WTC11 (cell line): ENCODE data around the gene SPINT1. TPM values are rescaled to one million over a fixed set of nuclear protein-coding genes. Genes with fewer than 3 reads are reported as not detected.

ENCODE experiments used
- ATAC-seq: fragments of 200-7000 bp; cut with Tn5 transposase; 2 replicates; pipeline ENCODE4 v1.10.0; 2021; ENCODE audit warnings: mild to moderate bottlenecking, moderate library complexity
- CTCF ChIA-PET: fragments of 300-600 bp; sonication (Branson Sonifier 250); formaldehyde crosslinking; loops from one replicate; lab custom pipeline; 2021; ENCODE audit warnings: antibody characterized with exemption; lab: Charles Lee
- POLR2A ChIA-PET: fragments of 350-600 bp; sonication (Branson Sonifier 250); formaldehyde crosslinking; loops from one replicate; lab custom pipeline; 2021; ENCODE audit warnings: antibody characterized with exemption; lab: Charles Lee
- DNase-seq: peaks from one replicate; pipeline ENCODE4 v3.0.0; 2021; ENCODE audit warnings: low spot score
- H3K27ac Mint-ChIP-seq: 2 replicates; pipeline ENCODE4 v1.8.0; 2021; ENCODE audit warnings: mixed read lengths
- H3K27me3 Mint-ChIP-seq: 2 replicates; pipeline ENCODE4 v1.8.0; 2021; ENCODE audit warnings: low read depth, mild to moderate bottlenecking, moderate library complexity, mixed read lengths
- H3K36me3 Mint-ChIP-seq: 2 replicates; pipeline ENCODE4 v1.8.0; 2021; ENCODE audit warnings: mixed read lengths
- H3K4me1 Mint-ChIP-seq: 2 replicates; pipeline ENCODE4 v1.8.0; 2022; ENCODE audit warnings: mixed read lengths
- H3K4me3 Mint-ChIP-seq: 2 replicates; pipeline ENCODE4 v1.8.0; 2021; ENCODE audit warnings: mild to moderate bottlenecking, moderate library complexity, mixed read lengths
- H3K9me3 Mint-ChIP-seq: 2 replicates; pipeline ENCODE4 v1.8.0; 2021; ENCODE audit warnings: mixed read lengths
- ATF2 ChIP-seq: sonication (generic); formaldehyde crosslinking; IDR thresholded peaks from 2 replicates; pipeline ENCODE4 v1.8.1; 2022; ENCODE audit warnings: low read depth, missing genetic modification reagents, borderline replicate concordance
- CREM ChIP-seq: sonication (generic); formaldehyde crosslinking; IDR thresholded peaks from 2 replicates; pipeline ENCODE4 v1.8.1; 2022; ENCODE audit warnings: mild to moderate bottlenecking, missing genetic modification reagents, moderate library complexity
- E2F1 ChIP-seq: sonication (generic); formaldehyde crosslinking; IDR thresholded peaks from 2 replicates; pipeline ENCODE4 v1.8.0; 2022; ENCODE audit warnings: mild to moderate bottlenecking, missing genetic modification reagents
- EMX1 ChIP-seq: fragments of 250-450 bp; sonication (Bioruptor Pico); IDR thresholded peaks from 2 replicates; pipeline ENCODE4 v1.8.0; 2021; ENCODE audit warnings: mild to moderate bottlenecking
- FOXK1 ChIP-seq: sonication (generic); formaldehyde crosslinking; IDR thresholded peaks from 2 replicates; pipeline ENCODE4 v1.8.0; 2022; ENCODE audit warnings: mild to moderate bottlenecking, moderate library complexity, missing genetic modification reagents
- HMGA2 ChIP-seq: fragments of 250-450 bp; sonication (Bioruptor Pico); IDR thresholded peaks from 2 replicates; pipeline ENCODE4 v1.4.0; 2021; ENCODE audit warnings: mild to moderate bottlenecking, moderate library complexity
- MYBL2 ChIP-seq: sonication (generic); formaldehyde crosslinking; IDR thresholded peaks from 2 replicates; pipeline ENCODE4 v1.8.1; 2023; ENCODE audit warnings: mild to moderate bottlenecking, moderate library complexity, missing genetic modification reagents
- NFE2L1 ChIP-seq: sonication (generic); formaldehyde crosslinking; IDR thresholded peaks from 2 replicates; pipeline ENCODE4 v1.8.1; 2023; ENCODE audit warnings: missing genetic modification reagents
- NFYB ChIP-seq: sonication (generic); formaldehyde crosslinking; conservative IDR thresholded peaks from 2 replicates; pipeline ENCODE4 v1.8.0; 2022; ENCODE audit warnings: low read depth, missing genetic modification reagents
- NR2C2 ChIP-seq: sonication (generic); formaldehyde crosslinking; IDR thresholded peaks from 2 replicates; pipeline ENCODE4 v1.8.0; 2022; ENCODE audit warnings: mild to moderate bottlenecking, missing genetic modification reagents
- PRRX2 ChIP-seq: fragments of 250-450 bp; sonication (Bioruptor Pico); IDR thresholded peaks from 2 replicates; pipeline ENCODE4 v1.8.0; 2021; ENCODE audit warnings: mild to moderate bottlenecking
- ZBTB43 ChIP-seq: sonication (generic); formaldehyde crosslinking; IDR thresholded peaks from 2 replicates; pipeline ENCODE4 v1.8.1; 2023; ENCODE audit warnings: mild to moderate bottlenecking, missing genetic modification reagents
- ZNF263 ChIP-seq: sonication (generic); formaldehyde crosslinking; IDR thresholded peaks from 2 replicates; pipeline ENCODE4 v1.8.1; 2022; ENCODE audit warnings: low read depth, mild to moderate bottlenecking, moderate library complexity, missing genetic modification reagents
- ZNF416 ChIP-seq: fragments of 250-450 bp; sonication (Bioruptor Pico); IDR thresholded peaks from 2 replicates; pipeline ENCODE4 v1.9.0; 2021; ENCODE audit warnings: mild to moderate bottlenecking, inconsistent platforms
- ZNF423 ChIP-seq: fragments of 250-450 bp; sonication (Bioruptor Pico); IDR thresholded peaks from 2 replicates; pipeline ENCODE4 v2.1.2; 2022; ENCODE audit warnings: mild to moderate bottlenecking, moderate library complexity
- total RNA-seq: library from RNA; stranded (reverse); gene quantifications from 3 replicates; pipeline ENCODE4 v1.2.3, GENCODE V29; 2021
- TF ChIP-seq, protein P1 (sequence below): sonication (generic); formaldehyde crosslinking; IDR thresholded peaks from 2 replicates; pipeline ENCODE4 v1.8.1; 2023; ENCODE audit warnings: mild to moderate bottlenecking, missing genetic modification reagents, moderate library complexity
- TF ChIP-seq, protein P2 (sequence below): fragments of 250-450 bp; sonication (Bioruptor Pico); IDR thresholded peaks from 2 replicates; pipeline ENCODE4 v1.9.0; 2021; ENCODE audit warnings: moderate library complexity, mild to moderate bottlenecking, inconsistent platforms, borderline replicate concordance
- TF ChIP-seq, protein P3 (sequence below): sonication (generic); formaldehyde crosslinking; IDR thresholded peaks from 2 replicates; pipeline ENCODE4 v1.8.1; 2023; ENCODE audit warnings: mild to moderate bottlenecking, missing genetic modification reagents

SPINT1 gene
- total RNA-seq, 1 experiment from 2014 or later = 140 TPM

DNA sequence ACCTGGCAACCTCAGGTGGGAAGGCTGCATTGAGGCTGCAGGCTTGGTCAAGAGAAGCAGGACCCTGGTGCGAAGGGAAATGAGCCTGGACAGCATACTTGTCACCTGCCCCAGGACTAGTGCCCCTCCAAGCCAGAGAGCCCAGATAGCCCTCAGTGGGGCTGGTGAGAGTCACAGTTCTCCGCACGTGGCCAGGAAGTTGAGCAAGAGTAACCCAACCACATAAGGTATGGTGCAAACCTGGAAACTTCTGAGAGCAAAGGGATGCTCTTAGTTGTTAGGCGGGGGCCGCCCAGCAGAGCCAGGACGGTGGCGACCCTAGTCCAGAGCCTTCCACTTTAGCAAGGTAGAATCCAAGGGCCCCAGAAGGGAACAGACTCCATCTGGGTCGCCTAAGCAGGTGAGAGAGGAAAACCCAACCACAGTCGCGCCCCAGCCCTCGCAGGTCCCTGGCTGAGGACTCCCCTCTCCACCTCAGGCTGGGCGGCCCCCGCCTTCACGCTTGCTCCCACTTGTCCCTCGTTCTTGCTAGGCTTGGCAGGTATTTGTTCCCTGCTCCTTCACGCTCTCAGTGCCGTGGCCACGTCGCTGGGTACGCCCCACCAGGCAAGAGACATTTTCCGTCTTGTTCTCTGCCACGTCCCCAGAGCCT, 49.3 kb downstream of the SPINT1 start:
- Mint-ChIP-seq H3K4me3 (peak overlapping the region; percentile 97), H3K9me3 (no peaks in the 10 kb centered on the region), H3K36me3 (peaks cover 16% of the 10 kb centered on the region), H3K4me1 (peaks cover 13% of the 10 kb centered on the region), H3K27me3 (peaks cover 17% of the 10 kb centered on the region), H3K27ac (0 out of 2 replicates have a peak overlapping the region, but pooled peaks have one; percentile 26)
- DNase-seq (no peak), ATAC-seq (no peak)
- ChIA-PET POLR2A (interaction anchor here (1.1 to 2.0 kb wide), 5 partner anchors 10 to 35 kb away, joined by 3 to 18 read pairs (median 11); partner anchors contain the start of gene RHOV), CTCF (interaction anchor here (1.1 to 6.5 kb wide), 26 partner anchors 12 to 556 kb away, joined by 4 to 500 read pairs (median 16); partner anchors contain the start of genes CCDC32, GCHFR, PPP1R14D and RAD51)
- TF ChIP-seq PRRX2 (CRISPR knock-in tag) (no peak), ZNF263 (CRISPR knock-in tag) (no peak), NR2C2 (no peak), HMGA2 (CRISPR knock-in tag) (no peak), MYBL2 (CRISPR knock-in tag) (no peak), FOXK1 (CRISPR knock-in tag) (no peak), NFYB (CRISPR knock-in tag) (no peak), ZNF423 (CRISPR knock-in tag) (no peak), EMX1 (CRISPR knock-in tag) (no peak), NFE2L1 (CRISPR knock-in tag) (no peak), ZNF416 (no peak), ZBTB43 (CRISPR knock-in tag) (no peak), CREM (CRISPR knock-in tag) (no peak), E2F1 (CRISPR knock-in tag) (no peak), ATF2 (CRISPR knock-in tag) (no peak)
- TF ChIP-seq, protein P1, sequence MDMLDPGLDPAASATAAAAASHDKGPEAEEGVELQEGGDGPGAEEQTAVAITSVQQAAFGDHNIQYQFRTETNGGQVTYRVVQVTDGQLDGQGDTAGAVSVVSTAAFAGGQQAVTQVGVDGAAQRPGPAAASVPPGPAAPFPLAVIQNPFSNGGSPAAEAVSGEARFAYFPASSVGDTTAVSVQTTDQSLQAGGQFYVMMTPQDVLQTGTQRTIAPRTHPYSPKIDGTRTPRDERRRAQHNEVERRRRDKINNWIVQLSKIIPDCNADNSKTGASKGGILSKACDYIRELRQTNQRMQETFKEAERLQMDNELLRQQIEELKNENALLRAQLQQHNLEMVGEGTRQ = no peak
- TF ChIP-seq, protein P2, sequence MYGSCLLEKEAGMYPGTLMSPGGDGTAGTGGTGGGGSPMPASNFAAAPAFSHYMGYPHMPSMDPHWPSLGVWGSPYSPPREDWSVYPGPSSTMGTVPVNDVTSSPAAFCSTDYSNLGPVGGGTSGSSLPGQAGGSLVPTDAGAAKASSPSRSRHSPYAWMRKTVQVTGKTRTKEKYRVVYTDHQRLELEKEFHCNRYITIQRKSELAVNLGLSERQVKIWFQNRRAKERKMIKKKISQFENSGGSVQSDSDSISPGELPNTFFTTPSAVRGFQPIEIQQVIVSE = no peak
- TF ChIP-seq, protein P3, sequence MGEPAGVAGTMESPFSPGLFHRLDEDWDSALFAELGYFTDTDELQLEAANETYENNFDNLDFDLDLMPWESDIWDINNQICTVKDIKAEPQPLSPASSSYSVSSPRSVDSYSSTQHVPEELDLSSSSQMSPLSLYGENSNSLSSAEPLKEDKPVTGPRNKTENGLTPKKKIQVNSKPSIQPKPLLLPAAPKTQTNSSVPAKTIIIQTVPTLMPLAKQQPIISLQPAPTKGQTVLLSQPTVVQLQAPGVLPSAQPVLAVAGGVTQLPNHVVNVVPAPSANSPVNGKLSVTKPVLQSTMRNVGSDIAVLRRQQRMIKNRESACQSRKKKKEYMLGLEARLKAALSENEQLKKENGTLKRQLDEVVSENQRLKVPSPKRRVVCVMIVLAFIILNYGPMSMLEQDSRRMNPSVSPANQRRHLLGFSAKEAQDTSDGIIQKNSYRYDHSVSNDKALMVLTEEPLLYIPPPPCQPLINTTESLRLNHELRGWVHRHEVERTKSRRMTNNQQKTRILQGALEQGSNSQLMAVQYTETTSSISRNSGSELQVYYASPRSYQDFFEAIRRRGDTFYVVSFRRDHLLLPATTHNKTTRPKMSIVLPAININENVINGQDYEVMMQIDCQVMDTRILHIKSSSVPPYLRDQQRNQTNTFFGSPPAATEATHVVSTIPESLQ (CRISPR knock-in tag) = no peak
